ENCODE data around the gene USHBP1. TPM values are rescaled to one million over a fixed set of nuclear protein-coding genes. Genes with fewer than 3 reads are reported as not detected.
A peak's percentile ranks its signal among the peaks of the same experiment; 100 is the strongest.

The USHBP1 gene
- total and polyA plus RNA-seq, 3 donors from 2014 or later, result 2.0 to 5.6 (median 2.6) TPM

GRCh38 chr19:17210296-17210695, 54.2 kb downstream of the USHBP1 start:
- Histone ChIP-seq H3K4me1 (peaks cover 5% of the 10 kb centered on the region), H3K9me3 (no peaks in the 10 kb centered on the region), H3K27me3 (no peaks in the 10 kb centered on the region), H3K27ac (no peak overlapping the region), H3K4me3 (no peak overlapping the region), H3K36me3 (ENCODE audit: low read depth, missing control alignments) (no peaks in the 10 kb centered on the region)
- no peak for DNase-seq
- WGBS, 2 donors, result 86 to 100% methylated on average over 2 to 13 of the region's 14 CpGs
- intact Hi-C loops (cut with DNase I; ENCODE audit: low total_unique reads), result no loop called here
- TF ChIP-seq POLR2A (IDR thresholded peaks at IDR 0.05) (no peak), CTCF (IDR thresholded peaks at IDR 0.05) (no peak)

GRCh38 chr19:17209126-17210036, 55.2 kb downstream of the USHBP1 start:
- Histone ChIP-seq H3K4me1 (peaks cover under 1% of the 10 kb centered on the region), H3K9me3 (no peaks in the 10 kb centered on the region), H3K27me3 (no peaks in the 10 kb centered on the region), H3K36me3 (ENCODE audit: low read depth, missing control alignments) (no peaks in the 10 kb centered on the region), H3K4me3 (no peak overlapping the region), H3K27ac (no peak overlapping the region)
- intact Hi-C loops (cut with DNase I; ENCODE audit: low total_unique reads), result loop anchor here (10.0 kb wide), 1 partner anchor 65 kb away; no protein-coding TSS in a partner anchor
- WGBS, 2 donors, result 55 to 60% methylated on average over 19 to 27 of the region's 28 CpGs
- DNase-seq, result peak; percentile 76
- TF ChIP-seq CTCF (IDR thresholded peaks at IDR 0.05), result no peak
- TF ChIP-seq POLR2A (IDR thresholded peaks at IDR 0.05), result no peak

GRCh38 chr19:17206736-17207581, 57.6 kb downstream of the USHBP1 start:
- Histone ChIP-seq H3K9me3 (no peaks in the 10 kb centered on the region), H3K27me3 (no peaks in the 10 kb centered on the region), H3K27ac (no peak overlapping the region), H3K4me3 (no peak overlapping the region), H3K4me1 (no peaks in the 10 kb centered on the region), H3K36me3 (ENCODE audit: low read depth, missing control alignments) (no peaks in the 10 kb centered on the region)
- no peak for TF ChIP-seq CTCF (IDR thresholded peaks at IDR 0.05)
- intact Hi-C loops (cut with DNase I; ENCODE audit: low total_unique reads), result loop anchor here (10.0 kb wide), 1 partner anchor 68 kb away; no protein-coding TSS in a partner anchor
- DNase-seq, result no peak
- WGBS, 2 donors, result 93 to 95% methylated on average over 16 to 25 of the region's 25 CpGs

GRCh38 chr19:17205237-17206140, 59.1 kb downstream of the USHBP1 start:
- no peak overlapping the region for H3K4me3 ChIP-seq
- H3K4me1 ChIP-seq, result no peaks in the 10 kb centered on the region
- intact Hi-C loops (cut with DNase I; ENCODE audit: low total_unique reads), result loop anchor here (10.0 kb wide), 1 partner anchor 69 kb away; no protein-coding TSS in a partner anchor
- no peaks in the 10 kb centered on the region for H3K36me3 ChIP-seq (ENCODE audit: low read depth, missing control alignments)
- peak; percentile 67 for DNase-seq
- TF ChIP-seq CTCF (IDR thresholded peaks at IDR 0.05) (peak; percentile 37 to 66 (median 51)), POLR2A (IDR thresholded peaks at IDR 0.05) (no peak)
- 61 to 80% methylated on average over 3 to 25 of the region's 27 CpGs for WGBS, 2 donors
- no peaks in the 10 kb centered on the region for H3K27me3 ChIP-seq
- no peaks in the 10 kb centered on the region for H3K9me3 ChIP-seq
- H3K27ac ChIP-seq, result no peak overlapping the region

Measured in testis (tissue), 3 donors.